Measurements from ENCODE around the gene NLRP3.
A peak's percentile ranks its signal among the peaks of the same experiment; 100 is the strongest.

The NLRP3 gene

DNA sequence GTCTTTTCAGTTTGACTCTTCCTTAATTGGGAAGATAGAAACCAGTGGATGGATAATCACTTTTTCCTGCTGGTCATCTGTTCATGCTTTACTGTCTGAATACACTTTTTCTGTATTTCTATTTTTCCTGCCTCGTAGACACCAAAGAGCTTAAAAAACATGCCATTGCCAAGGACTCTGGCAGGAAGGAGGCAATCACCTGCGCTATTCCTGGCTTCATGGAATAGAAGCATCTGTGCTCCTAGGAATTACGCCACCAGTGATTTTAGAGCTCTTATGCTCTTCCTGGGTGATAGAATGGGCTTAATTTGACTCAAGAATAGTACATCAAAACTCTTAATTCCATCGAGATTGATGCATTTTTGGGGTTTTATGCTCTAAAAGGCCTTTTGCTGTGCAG is 26.2 kb downstream of the NLRP3 start:
- no peak for DNase-seq (ENCODE audit: low read depth)
- Histone ChIP-seq H3K9ac (ENCODE audit: low read length) (no peak overlapping the region), H3K36me3 (ENCODE audit: control insufficient read depth, insufficient read depth, low read length, severe bottlenecking) (no peaks in the 10 kb centered on the region), H3K9me3 (ENCODE audit: control insufficient read depth, low read length) (no peaks in the 10 kb centered on the region), H3K4me1 (ENCODE audit: control insufficient read depth, insufficient read depth, low read length) (no peaks in the 10 kb centered on the region), H3K4me3 (ENCODE audit: low read length) (no peak overlapping the region), H3K27me3 (replicated peaks; ENCODE audit: control insufficient read depth, insufficient read depth, low read length) (peaks cover 5% of the 10 kb centered on the region)

DNA sequence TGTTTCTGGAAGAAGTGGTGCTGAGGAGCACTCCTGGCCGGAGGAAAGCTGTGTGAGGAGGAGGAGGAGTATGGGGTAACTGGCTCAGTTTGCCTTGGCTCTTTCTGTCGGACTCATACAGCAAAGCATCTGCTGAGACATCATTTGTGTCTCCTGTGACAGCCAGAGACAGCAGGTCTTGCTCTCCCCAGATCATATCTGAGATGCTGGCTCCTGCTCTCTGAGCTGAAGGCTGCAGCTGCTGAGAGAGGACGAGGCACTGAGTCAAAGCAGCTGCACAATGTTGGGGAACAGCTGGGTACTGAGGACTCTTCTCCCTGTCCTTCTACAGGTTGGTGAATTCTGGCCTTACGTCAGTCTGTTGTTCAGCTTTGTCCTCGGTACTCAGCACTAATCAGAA is 27.7 kb downstream of the NLRP3 start:
- no peak overlapping the region for H3K9ac ChIP-seq (ENCODE audit: low read length)
- H3K4me3 ChIP-seq (ENCODE audit: low read length): no peak overlapping the region
- H3K36me3 ChIP-seq (ENCODE audit: control insufficient read depth, insufficient read depth, low read length, severe bottlenecking): no peaks in the 10 kb centered on the region
- no peak for DNase-seq (ENCODE audit: low read depth)
- H3K4me1 ChIP-seq (ENCODE audit: control insufficient read depth, insufficient read depth, low read length): peaks cover 4% of the 10 kb centered on the region
- peaks cover 5% of the 10 kb centered on the region for H3K27me3 ChIP-seq (replicated peaks; ENCODE audit: control insufficient read depth, insufficient read depth, low read length)
- no peaks in the 10 kb centered on the region for H3K9me3 ChIP-seq (ENCODE audit: control insufficient read depth, low read length)

DNA sequence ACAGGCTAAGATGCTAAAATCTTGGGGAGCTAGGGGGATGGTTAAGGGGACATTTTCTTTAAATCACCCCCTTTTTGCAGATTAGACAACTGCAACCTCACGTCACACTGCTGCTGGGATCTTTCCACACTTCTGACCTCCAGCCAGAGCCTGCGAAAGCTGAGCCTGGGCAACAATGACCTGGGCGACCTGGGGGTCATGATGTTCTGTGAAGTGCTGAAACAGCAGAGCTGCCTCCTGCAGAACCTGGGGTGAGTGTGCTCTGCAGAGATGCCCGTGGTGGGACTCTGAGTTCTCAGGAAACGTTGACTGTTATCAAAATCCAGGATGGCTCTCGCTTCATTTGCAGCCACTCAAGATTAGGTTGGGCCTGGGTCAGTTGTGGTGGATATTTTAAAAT is 28.6 kb downstream of the NLRP3 start:
- Histone ChIP-seq H3K36me3 (ENCODE audit: control insufficient read depth, insufficient read depth, low read length, severe bottlenecking) (no peaks in the 10 kb centered on the region), H3K4me3 (ENCODE audit: low read length) (no peak overlapping the region), H3K4me1 (ENCODE audit: control insufficient read depth, insufficient read depth, low read length) (peaks cover 4% of the 10 kb centered on the region), H3K27me3 (replicated peaks; ENCODE audit: control insufficient read depth, insufficient read depth, low read length) (peaks cover 5% of the 10 kb centered on the region), H3K9ac (ENCODE audit: low read length) (no peak overlapping the region), H3K9me3 (ENCODE audit: control insufficient read depth, low read length) (no peaks in the 10 kb centered on the region)
- DNase-seq (ENCODE audit: low read depth): no peak

DNA sequence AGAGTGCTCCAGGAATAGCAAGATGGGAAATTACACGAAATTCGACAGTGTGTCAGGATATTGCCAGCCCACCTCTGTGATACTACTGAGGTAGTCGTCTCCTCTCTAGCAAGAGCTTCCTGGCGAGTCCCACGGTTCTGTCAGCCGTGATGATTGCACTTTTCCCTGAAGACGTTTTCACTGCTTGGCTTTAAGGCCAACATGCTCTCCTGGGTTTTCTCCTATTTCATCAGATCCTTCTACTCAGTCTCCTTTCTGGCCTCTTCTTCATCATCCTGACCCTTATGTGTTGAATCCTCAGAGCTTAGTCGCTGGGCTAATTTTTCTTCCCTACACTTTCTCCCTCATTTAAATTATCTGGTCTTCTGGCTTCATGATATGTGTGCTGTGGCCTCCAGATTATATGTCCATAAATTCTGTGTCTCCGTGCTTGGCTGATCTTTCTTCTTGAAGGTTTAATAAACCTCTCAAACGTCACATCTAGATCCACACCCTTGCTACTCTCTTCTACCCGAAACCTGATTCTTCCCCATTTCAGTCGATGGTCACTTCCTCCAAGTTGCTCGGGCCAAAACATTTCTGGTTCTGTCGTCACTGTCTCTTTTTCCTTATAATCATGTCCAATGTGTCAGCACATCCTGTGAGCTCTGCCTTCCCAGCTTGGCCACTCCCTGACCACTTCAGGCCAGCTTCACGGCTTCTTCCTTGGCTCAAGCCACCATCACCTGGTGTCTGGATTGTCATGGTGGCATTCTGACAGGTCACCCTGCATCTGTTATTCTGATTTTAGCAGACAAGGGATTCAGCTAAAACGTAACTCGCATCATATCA is 29.8 kb downstream of the NLRP3 start:
- no peak overlapping the region for H3K4me3 ChIP-seq (ENCODE audit: low read length)
- H3K36me3 ChIP-seq (ENCODE audit: control insufficient read depth, insufficient read depth, low read length, severe bottlenecking): no peaks in the 10 kb centered on the region
- H3K4me1 ChIP-seq (ENCODE audit: control insufficient read depth, insufficient read depth, low read length): peaks cover 4% of the 10 kb centered on the region
- DNase-seq (ENCODE audit: low read depth): no peak
- no peaks in the 10 kb centered on the region for H3K9me3 ChIP-seq (ENCODE audit: control insufficient read depth, low read length)
- H3K9ac ChIP-seq (ENCODE audit: low read length): no peak overlapping the region
- peaks cover 5% of the 10 kb centered on the region for H3K27me3 ChIP-seq (replicated peaks; ENCODE audit: control insufficient read depth, insufficient read depth, low read length)

DNA sequence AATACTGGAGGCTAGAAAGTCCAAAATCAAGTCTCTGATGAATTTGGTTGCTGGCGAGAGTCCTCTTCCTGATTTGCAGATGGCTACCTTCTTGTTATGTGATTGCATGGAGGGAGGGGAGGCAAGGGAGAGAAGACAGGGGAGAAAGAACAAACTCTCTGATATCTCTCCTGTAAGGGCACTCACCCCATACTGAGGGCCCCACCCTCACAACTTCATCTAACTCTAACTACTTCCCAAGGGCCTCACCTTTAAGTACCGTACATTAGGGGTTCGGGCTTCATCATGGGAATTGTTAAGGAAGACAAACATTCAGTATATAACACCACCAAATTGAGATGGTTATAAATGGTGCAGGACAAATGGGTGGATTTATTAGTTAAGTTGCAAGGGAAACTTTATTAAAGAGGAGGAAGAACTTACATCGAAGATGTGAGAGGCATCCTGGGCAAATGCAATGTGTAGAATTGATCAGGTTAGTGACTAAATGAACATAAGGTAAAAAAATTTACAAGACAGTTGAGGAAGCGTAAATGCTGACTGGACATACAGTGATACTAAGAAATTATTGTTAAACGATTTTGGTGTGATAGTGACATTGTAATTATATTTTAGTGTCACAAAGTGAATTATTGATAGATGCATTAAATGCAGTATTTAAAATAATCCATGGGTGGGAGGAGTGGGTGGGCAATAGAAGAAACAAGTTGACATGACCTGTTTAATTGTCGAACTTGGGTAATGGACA is 31.4 kb downstream of the NLRP3 start:
- H3K4me3 ChIP-seq (ENCODE audit: low read length): peak overlapping the region; percentile 84
- H3K9ac ChIP-seq (ENCODE audit: low read length): peak overlapping the region; percentile 84
- DNase-seq (ENCODE audit: low read depth): no peak
- H3K27me3 ChIP-seq (replicated peaks; ENCODE audit: control insufficient read depth, insufficient read depth, low read length): peaks cover 6% of the 10 kb centered on the region
- peaks cover 4% of the 10 kb centered on the region for H3K4me1 ChIP-seq (ENCODE audit: control insufficient read depth, insufficient read depth, low read length)
- H3K36me3 ChIP-seq (ENCODE audit: control insufficient read depth, insufficient read depth, low read length, severe bottlenecking): no peaks in the 10 kb centered on the region
- H3K9me3 ChIP-seq (ENCODE audit: control insufficient read depth, low read length): no peaks in the 10 kb centered on the region

DNA sequence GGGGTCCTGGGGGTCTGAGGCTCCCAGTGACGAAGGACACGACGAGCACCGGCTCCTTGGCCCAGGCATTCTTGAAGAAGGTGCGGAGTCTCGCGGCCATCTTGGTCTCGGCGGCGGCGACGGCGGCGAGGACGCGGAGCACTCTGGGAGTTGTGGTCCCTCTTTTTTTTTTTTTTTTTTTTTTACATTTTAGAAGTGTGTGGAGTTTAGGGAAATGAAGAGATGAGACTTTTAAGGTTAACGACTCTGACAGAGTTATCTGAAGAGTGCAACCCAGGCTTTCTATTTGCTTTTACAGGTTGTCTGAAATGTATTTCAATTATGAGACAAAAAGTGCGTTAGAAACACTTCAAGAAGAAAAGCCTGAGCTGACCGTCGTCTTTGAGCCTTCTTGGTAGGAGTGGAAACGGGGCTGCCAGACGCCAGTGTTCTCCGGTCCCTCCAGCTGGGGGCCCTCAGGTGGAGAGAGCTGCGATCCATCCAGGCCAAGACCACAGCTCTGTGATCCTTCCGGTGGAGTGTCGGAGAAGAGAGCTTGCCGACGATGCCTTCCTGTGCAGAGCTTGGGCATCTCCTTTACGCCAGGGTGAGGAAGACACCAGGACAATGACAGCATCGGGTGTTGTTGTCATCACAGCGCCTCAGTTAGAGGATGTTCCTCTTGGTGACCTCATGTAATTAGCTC is 32.3 kb downstream of the NLRP3 start:
- Histone ChIP-seq H3K9ac (ENCODE audit: low read length) (peak overlapping the region; percentile 84), H3K4me1 (ENCODE audit: control insufficient read depth, insufficient read depth, low read length) (peaks cover 4% of the 10 kb centered on the region), H3K9me3 (ENCODE audit: control insufficient read depth, low read length) (no peaks in the 10 kb centered on the region), H3K4me3 (ENCODE audit: low read length) (peak overlapping the region; percentile 84), H3K27me3 (replicated peaks; ENCODE audit: control insufficient read depth, insufficient read depth, low read length) (peaks cover 9% of the 10 kb centered on the region), H3K36me3 (ENCODE audit: control insufficient read depth, insufficient read depth, low read length, severe bottlenecking) (no peaks in the 10 kb centered on the region)
- DNase-seq (ENCODE audit: low read depth): peak; percentile 69

DNA sequence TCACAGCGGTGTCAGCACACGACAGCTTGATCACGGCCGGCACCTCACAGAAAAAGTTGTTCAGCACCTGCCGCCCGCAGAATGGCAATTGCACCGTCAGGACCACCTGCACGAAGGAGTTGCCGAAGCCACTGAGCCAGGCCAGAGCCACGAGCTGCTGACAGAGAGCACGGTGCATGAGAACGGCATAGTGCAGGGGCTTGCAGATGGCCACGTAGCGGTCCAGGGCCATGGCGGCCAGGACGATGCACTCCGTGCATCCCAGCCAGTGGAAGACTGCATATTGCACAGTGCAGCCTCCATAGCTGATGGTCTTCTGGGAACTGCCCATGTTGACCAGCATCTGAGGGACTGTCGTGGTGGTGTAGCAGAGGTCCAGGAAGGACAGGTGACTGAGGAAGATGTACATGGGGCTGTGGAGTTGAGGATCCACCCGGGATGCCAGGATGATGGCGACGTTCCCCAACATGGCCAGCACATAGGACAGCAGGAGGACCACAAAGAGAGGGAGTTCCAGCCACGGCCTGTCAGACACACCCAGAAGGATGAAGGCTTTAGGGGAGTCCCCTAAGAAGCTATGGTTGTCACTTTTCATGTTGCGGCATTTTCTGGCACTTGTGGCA is 35.5 kb downstream of the NLRP3 start:
- Histone ChIP-seq H3K4me1 (ENCODE audit: control insufficient read depth, insufficient read depth, low read length) (peaks cover 4% of the 10 kb centered on the region), H3K9ac (ENCODE audit: low read length) (no peak overlapping the region), H3K36me3 (ENCODE audit: control insufficient read depth, insufficient read depth, low read length, severe bottlenecking) (no peaks in the 10 kb centered on the region), H3K4me3 (ENCODE audit: low read length) (no peak overlapping the region), H3K9me3 (ENCODE audit: control insufficient read depth, low read length) (no peaks in the 10 kb centered on the region), H3K27me3 (replicated peaks; ENCODE audit: control insufficient read depth, insufficient read depth, low read length) (peaks cover 9% of the 10 kb centered on the region)
- no peak for DNase-seq (ENCODE audit: low read depth)

DNA sequence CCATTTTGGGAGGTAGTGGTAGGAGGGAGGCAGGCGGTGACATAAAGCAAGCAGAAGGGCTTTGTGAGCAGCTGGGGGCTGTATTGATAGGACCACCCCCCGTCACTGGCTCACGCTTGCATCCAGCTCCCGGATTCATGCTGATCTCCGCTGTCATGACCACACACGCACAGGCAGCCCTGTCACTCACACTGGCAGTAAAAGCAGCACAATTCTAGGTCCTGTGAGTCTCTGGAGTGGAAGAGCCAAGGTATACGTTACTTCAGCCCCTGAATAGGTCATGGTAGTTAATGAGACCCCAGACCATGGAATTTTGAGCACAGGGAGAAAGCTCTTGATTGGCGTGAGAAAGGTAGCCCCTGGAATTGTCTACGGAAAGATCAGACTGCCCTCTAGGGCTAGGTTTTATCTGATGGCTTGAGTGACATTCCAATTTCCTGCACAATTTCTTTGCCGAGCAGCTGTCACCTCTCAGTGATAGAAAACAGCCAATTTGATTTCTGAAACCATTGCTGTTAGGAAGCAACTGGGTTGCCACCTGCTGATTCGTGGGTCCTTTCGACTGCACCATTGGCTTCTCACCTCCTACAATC is 36.6 kb downstream of the NLRP3 start:
- H3K9ac ChIP-seq (ENCODE audit: low read length): no peak overlapping the region
- H3K36me3 ChIP-seq (ENCODE audit: control insufficient read depth, insufficient read depth, low read length, severe bottlenecking): no peaks in the 10 kb centered on the region
- peaks cover 4% of the 10 kb centered on the region for H3K4me1 ChIP-seq (ENCODE audit: control insufficient read depth, insufficient read depth, low read length)

DNA sequence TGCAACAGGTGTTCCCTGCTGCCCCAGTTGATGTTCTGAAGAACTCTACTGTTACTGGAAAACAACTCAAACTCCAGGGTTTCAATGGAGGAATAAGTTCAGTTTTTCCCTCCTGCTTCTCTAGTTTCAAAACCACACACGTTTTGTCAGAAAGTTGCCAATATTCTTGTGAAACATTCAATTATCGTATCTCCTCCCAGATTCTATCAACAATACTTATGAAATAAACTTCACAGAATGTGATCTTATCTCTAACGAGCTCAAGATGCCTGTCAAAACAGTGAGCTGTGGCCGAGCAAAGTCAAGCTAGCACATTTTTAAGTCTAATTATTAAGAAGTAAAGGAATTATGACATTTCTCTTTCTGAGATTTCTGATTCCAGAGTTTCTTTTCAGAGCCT is 37.3 kb downstream of the NLRP3 start:
- no peaks in the 10 kb centered on the region for H3K9me3 ChIP-seq (ENCODE audit: control insufficient read depth, low read length)
- no peak for DNase-seq (ENCODE audit: low read depth)
- H3K9ac ChIP-seq (ENCODE audit: low read length): no peak overlapping the region
- no peaks in the 10 kb centered on the region for H3K36me3 ChIP-seq (ENCODE audit: control insufficient read depth, insufficient read depth, low read length, severe bottlenecking)
- no peak overlapping the region for H3K4me3 ChIP-seq (ENCODE audit: low read length)
- H3K4me1 ChIP-seq (ENCODE audit: control insufficient read depth, insufficient read depth, low read length): peaks cover 4% of the 10 kb centered on the region
- peaks cover 9% of the 10 kb centered on the region for H3K27me3 ChIP-seq (replicated peaks; ENCODE audit: control insufficient read depth, insufficient read depth, low read length)

More for the DNA sequence above, 36.6 kb downstream of the NLRP3 start:
- no peak for DNase-seq (ENCODE audit: low read depth)
- Histone ChIP-seq H3K4me3 (ENCODE audit: low read length) (no peak overlapping the region), H3K9me3 (ENCODE audit: control insufficient read depth, low read length) (no peaks in the 10 kb centered on the region), H3K27me3 (replicated peaks; ENCODE audit: control insufficient read depth, insufficient read depth, low read length) (peaks cover 9% of the 10 kb centered on the region)

DNA sequence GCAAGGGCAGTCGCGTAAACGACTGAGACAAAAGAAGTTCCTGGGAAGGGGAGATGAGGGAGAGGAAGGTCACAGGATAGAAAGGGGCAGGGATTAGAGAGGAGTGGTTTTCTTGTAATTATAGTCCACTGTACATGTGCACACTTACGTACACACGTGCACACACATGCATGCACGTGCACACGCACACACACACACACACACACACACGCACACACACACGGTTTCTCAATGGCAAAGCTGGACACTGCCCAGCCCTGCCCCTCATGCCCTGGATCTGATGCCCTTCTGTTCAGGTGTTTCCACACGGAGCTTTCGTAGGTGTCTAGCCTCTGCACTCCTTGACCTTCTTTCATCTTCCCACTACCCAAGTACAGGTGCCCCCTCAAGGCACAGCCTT is 38.0 kb downstream of the NLRP3 start:
- H3K4me3 ChIP-seq (ENCODE audit: low read length): no peak overlapping the region
- DNase-seq (ENCODE audit: low read depth): no peak
- H3K4me1 ChIP-seq (ENCODE audit: control insufficient read depth, insufficient read depth, low read length): no peaks in the 10 kb centered on the region
- no peak overlapping the region for H3K9ac ChIP-seq (ENCODE audit: low read length)
- H3K27me3 ChIP-seq (replicated peaks; ENCODE audit: control insufficient read depth, insufficient read depth, low read length): peaks cover 9% of the 10 kb centered on the region
- H3K36me3 ChIP-seq (ENCODE audit: control insufficient read depth, insufficient read depth, low read length, severe bottlenecking): no peaks in the 10 kb centered on the region
- no peaks in the 10 kb centered on the region for H3K9me3 ChIP-seq (ENCODE audit: control insufficient read depth, low read length)

All from adipocyte (in vitro differentiated cells).